ENCODE results near the gene ARL3.

DNA sequence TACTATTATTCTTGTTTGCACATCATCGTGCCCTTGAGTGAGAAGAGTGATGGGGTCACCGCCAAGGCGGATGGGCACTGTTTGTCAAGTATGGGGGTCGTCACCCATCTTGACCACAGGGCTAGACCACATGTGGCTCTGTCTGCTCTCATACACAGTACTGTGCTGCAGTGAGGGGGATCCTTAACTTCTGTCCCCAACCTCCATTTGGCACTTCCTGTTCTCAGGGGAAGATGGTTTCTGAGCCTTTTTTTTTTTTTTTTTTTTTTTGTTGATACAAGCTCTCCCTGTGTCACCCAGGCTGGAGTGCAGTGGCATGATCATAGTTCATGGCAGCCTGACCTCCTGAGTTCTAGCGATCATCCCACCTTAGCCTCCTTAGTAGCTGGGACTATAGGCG, 43.1 kb upstream of the ARL3 start:
- TF ChIP-seq, protein P1, sequence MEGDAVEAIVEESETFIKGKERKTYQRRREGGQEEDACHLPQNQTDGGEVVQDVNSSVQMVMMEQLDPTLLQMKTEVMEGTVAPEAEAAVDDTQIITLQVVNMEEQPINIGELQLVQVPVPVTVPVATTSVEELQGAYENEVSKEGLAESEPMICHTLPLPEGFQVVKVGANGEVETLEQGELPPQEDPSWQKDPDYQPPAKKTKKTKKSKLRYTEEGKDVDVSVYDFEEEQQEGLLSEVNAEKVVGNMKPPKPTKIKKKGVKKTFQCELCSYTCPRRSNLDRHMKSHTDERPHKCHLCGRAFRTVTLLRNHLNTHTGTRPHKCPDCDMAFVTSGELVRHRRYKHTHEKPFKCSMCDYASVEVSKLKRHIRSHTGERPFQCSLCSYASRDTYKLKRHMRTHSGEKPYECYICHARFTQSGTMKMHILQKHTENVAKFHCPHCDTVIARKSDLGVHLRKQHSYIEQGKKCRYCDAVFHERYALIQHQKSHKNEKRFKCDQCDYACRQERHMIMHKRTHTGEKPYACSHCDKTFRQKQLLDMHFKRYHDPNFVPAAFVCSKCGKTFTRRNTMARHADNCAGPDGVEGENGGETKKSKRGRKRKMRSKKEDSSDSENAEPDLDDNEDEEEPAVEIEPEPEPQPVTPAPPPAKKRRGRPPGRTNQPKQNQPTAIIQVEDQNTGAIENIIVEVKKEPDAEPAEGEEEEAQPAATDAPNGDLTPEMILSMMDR (conservative IDR thresholded peaks at IDR 0.05; ENCODE audit: low read depth, low read length) = no peak
- TF ChIP-seq MAZ (IDR thresholded peaks at IDR 0.05; ENCODE audit: borderline replicate concordance, low read depth, low read length) (no peak), MXI1 (IDR thresholded peaks at IDR 0.05; ENCODE audit: borderline replicate concordance, low read depth, low read length) (no peak), POLR2A (IDR thresholded peaks at IDR 0.05; ENCODE audit: low read depth, low read length) (no peak), MAFK (IDR thresholded peaks at IDR 0.05; ENCODE audit: low read depth, low read length) (no peak), RFX5 (IDR thresholded peaks at IDR 0.05; ENCODE audit: low read depth, low read length) (no peak), CEBPB (IDR thresholded peaks at IDR 0.05; ENCODE audit: low read depth, low read length) (no peak), RAD21 (IDR thresholded peaks at IDR 0.05; ENCODE audit: low read length) (no peak), BHLHE40 (IDR thresholded peaks at IDR 0.05; ENCODE audit: low read depth, low read length) (no peak)
- TF ChIP-seq, protein P2, sequence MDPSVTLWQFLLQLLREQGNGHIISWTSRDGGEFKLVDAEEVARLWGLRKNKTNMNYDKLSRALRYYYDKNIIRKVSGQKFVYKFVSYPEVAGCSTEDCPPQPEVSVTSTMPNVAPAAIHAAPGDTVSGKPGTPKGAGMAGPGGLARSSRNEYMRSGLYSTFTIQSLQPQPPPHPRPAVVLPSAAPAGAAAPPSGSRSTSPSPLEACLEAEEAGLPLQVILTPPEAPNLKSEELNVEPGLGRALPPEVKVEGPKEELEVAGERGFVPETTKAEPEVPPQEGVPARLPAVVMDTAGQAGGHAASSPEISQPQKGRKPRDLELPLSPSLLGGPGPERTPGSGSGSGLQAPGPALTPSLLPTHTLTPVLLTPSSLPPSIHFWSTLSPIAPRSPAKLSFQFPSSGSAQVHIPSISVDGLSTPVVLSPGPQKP (IDR thresholded peaks at IDR 0.05; ENCODE audit: borderline replicate concordance, low read depth, low read length) = no peak
- TF ChIP-seq, protein P3, sequence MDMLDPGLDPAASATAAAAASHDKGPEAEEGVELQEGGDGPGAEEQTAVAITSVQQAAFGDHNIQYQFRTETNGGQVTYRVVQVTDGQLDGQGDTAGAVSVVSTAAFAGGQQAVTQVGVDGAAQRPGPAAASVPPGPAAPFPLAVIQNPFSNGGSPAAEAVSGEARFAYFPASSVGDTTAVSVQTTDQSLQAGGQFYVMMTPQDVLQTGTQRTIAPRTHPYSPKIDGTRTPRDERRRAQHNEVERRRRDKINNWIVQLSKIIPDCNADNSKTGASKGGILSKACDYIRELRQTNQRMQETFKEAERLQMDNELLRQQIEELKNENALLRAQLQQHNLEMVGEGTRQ (IDR thresholded peaks at IDR 0.05; ENCODE audit: low read depth, low read length) = no peak

Data from IMR-90 (cell line).